Mesodermal cell (in vitro differentiated cells): ENCODE measurements around the gene NUCB2.

Experiments used
- H3K27ac ChIP-seq: 2 replicates; pipeline ENCODE4 v1.7.0; 2013; ENCODE audit warnings: mild to moderate bottlenecking, low read depth, low read length, moderate library complexity; ENCODE audit not compliant: severe bottlenecking
- H3K36me3 ChIP-seq: 2 replicates; pipeline ENCODE4 v1.7.1; 2013; ENCODE audit warnings: mild to moderate bottlenecking, low read length, moderate library complexity; ENCODE audit not compliant: control insufficient read depth, insufficient read depth
- H3K4me1 ChIP-seq: one replicate; pipeline ENCODE4 v1.7.1; 2013; ENCODE audit warnings: mild to moderate bottlenecking, low read length; ENCODE audit not compliant: insufficient read depth, control insufficient read depth, poor library complexity, severe bottlenecking
- H3K4me3 ChIP-seq: 2 replicates; pipeline ENCODE4 v1.7.0; 2013; ENCODE audit warnings: low read length, control low read depth, mild to moderate bottlenecking; ENCODE audit not compliant: insufficient read depth, poor library complexity, severe bottlenecking; ENCODE audit errors: extremely low read depth
- H3K9me3 ChIP-seq: 2 replicates; pipeline ENCODE4 v1.7.1; 2013; ENCODE audit warnings: mild to moderate bottlenecking, low read length, moderate library complexity; ENCODE audit not compliant: control insufficient read depth
- WGBS, 2 experiments: methylation state at CpG; one replicate each; pipeline ENCODE4 v1.1.5; 2013; ENCODE audit warnings: missing lambda C conversion rate in 2 of 2; ENCODE audit not compliant: insufficient coverage in 2 of 2; 5-methylcytosine and 5-hydroxymethylcytosine counted together

The NUCB2 gene

GRCh38 chr11:17268902-17269301 is 7.6 kb upstream of the NUCB2 start:
- Histone ChIP-seq H3K4me1 (no peaks in the 10 kb centered on the region), H3K9me3 (no peaks in the 10 kb centered on the region), H3K36me3 (no peaks in the 10 kb centered on the region), H3K4me3 (no peak overlapping the region), H3K27ac (no peak overlapping the region)
- 100% methylated on average over 2 of the region's 3 CpGs; no CpG with 5 or more reads in 1 of the 2 experiments for WGBS, 2 experiments

GRCh38 chr11:17272801-17273200 is 3.7 kb upstream of the NUCB2 start:
- Histone ChIP-seq H3K27ac (no peak overlapping the region), H3K4me1 (no peaks in the 10 kb centered on the region), H3K36me3 (no peaks in the 10 kb centered on the region), H3K4me3 (no peak overlapping the region), H3K9me3 (no peaks in the 10 kb centered on the region)
- WGBS, 2 experiments, result 77 to 100% methylated on average over 1 of the region's 1 CpG

- no peak overlapping the region for H3K4me3 ChIP-seq
- H3K27ac ChIP-seq, result no peak overlapping the region
- no peaks in the 10 kb centered on the region for H3K9me3 ChIP-seq
- no peaks in the 10 kb centered on the region for H3K4me1 ChIP-seq
- no peaks in the 10 kb centered on the region for H3K36me3 ChIP-seq
- 100% methylated on average over 1 of the region's 6 CpGs for WGBS, 2 experiments
These were observed 3.3 kb upstream of the NUCB2 start for GRCh38 chr11:17273211-17273610.

- Histone ChIP-seq H3K4me3 (no peak overlapping the region), H3K4me1 (no peaks in the 10 kb centered on the region), H3K9me3 (no peaks in the 10 kb centered on the region), H3K27ac (no peak overlapping the region), H3K36me3 (no peaks in the 10 kb centered on the region)
- WGBS, 2 experiments, result 85 to 87% methylated on average over 4 to 5 of the region's 5 CpGs
These were observed 2.8 kb upstream of the NUCB2 start for GRCh38 chr11:17273668-17274282.

- WGBS, 2 experiments, result 67 to 76% methylated on average over 6 to 8 of the region's 10 CpGs
- H3K9me3 ChIP-seq, result no peaks in the 10 kb centered on the region
- no peaks in the 10 kb centered on the region for H3K4me1 ChIP-seq
- H3K36me3 ChIP-seq, result no peaks in the 10 kb centered on the region
- H3K27ac ChIP-seq, result peak overlapping the region; percentile 84
- H3K4me3 ChIP-seq, result peak overlapping the region; percentile 72
These were observed 921 bp upstream of the NUCB2 start for GRCh38 chr11:17275400-17276235.

GRCh38 chr11:17277024-17277584 is 565 bp downstream of the NUCB2 start:
- Histone ChIP-seq H3K36me3 (no peaks in the 10 kb centered on the region), H3K27ac (no peak overlapping the region), H3K4me1 (no peaks in the 10 kb centered on the region), H3K4me3 (peak overlapping the region; percentile 72), H3K9me3 (no peaks in the 10 kb centered on the region)
- 3 to 14% methylated on average over 13 to 14 of the region's 17 CpGs for WGBS, 2 experiments

GRCh38 chr11:17280494-17281127 is 4.1 kb downstream of the NUCB2 start:
- no peak overlapping the region for H3K27ac ChIP-seq

GRCh38 chr11:17286332-17286731 is 9.8 kb downstream of the NUCB2 start:
- Histone ChIP-seq H3K27ac (no peak overlapping the region), H3K36me3 (peaks cover 2% of the 10 kb centered on the region), H3K4me3 (no peak overlapping the region), H3K4me1 (no peaks in the 10 kb centered on the region), H3K9me3 (no peaks in the 10 kb centered on the region)
- WGBS, 2 experiments, result no CpG with 5 or more reads among the region's 1 CpG

More at GRCh38 chr11:17280494-17281127, 4.1 kb downstream of the NUCB2 start:
- 78 to 100% methylated on average over 2 to 3 of the region's 9 CpGs for WGBS, 2 experiments
- Histone ChIP-seq H3K36me3 (peaks cover 2% of the 10 kb centered on the region), H3K9me3 (no peaks in the 10 kb centered on the region), H3K4me3 (no peak overlapping the region), H3K4me1 (no peaks in the 10 kb centered on the region)

- Histone ChIP-seq H3K27ac (no peak overlapping the region), H3K4me1 (no peaks in the 10 kb centered on the region), H3K9me3 (no peaks in the 10 kb centered on the region), H3K4me3 (no peak overlapping the region), H3K36me3 (peaks cover 2% of the 10 kb centered on the region)
- WGBS, 2 experiments, result 100% methylated on average over 1 of the region's 4 CpGs; no CpG with 5 or more reads in 1 of the 2 experiments
These were observed 10.5 kb downstream of the NUCB2 start for GRCh38 chr11:17287058-17287457.

GRCh38 chr11:17291710-17292109 is 15.2 kb downstream of the NUCB2 start:
- WGBS, 2 experiments, result no CpG with 5 or more reads among the region's 1 CpG
- no peaks in the 10 kb centered on the region for H3K9me3 ChIP-seq
- H3K36me3 ChIP-seq, result no peaks in the 10 kb centered on the region
- H3K4me1 ChIP-seq, result no peaks in the 10 kb centered on the region
- H3K4me3 ChIP-seq, result no peak overlapping the region
- no peak overlapping the region for H3K27ac ChIP-seq
